Activated naive CD8-positive, alpha-beta T cell treated with anti-CD3 and anti-CD28 coated beads, Interleukin-2, amount 50 U/mL, for 24 hours (primary cell): ENCODE data around the gene LRRC17.

Experiments
- ATAC-seq: fragments of 150-1000 bp; cut with Tn5 transposase; one replicate; pipeline ENCODE4 v1.10.0; 2021
- DNase-seq: peaks from one replicate; pipeline ENCODE4 v3.0.0; 2021
- H3K27ac Mint-ChIP-seq: one replicate; pipeline ENCODE4 v1.8.0; 2021; ENCODE audit warnings: mild to moderate bottlenecking, mixed read lengths
- H3K27me3 Mint-ChIP-seq: one replicate; pipeline ENCODE4 v1.8.0; 2021; ENCODE audit warnings: mixed read lengths
- H3K36me3 Mint-ChIP-seq: one replicate; pipeline ENCODE4 v1.8.0; 2021; ENCODE audit warnings: low read depth, mixed read lengths
- H3K4me1 Mint-ChIP-seq: one replicate; pipeline ENCODE4 v1.8.0; 2021; ENCODE audit warnings: mixed read lengths
- H3K4me3 Mint-ChIP-seq: one replicate; pipeline ENCODE4 v1.8.0; 2021; ENCODE audit warnings: mild to moderate bottlenecking, moderate library complexity, mixed read lengths
- H3K9me3 Mint-ChIP-seq: one replicate; pipeline ENCODE4 v1.8.0; 2021; ENCODE audit warnings: mixed read lengths

LRRC17 gene, protein sequence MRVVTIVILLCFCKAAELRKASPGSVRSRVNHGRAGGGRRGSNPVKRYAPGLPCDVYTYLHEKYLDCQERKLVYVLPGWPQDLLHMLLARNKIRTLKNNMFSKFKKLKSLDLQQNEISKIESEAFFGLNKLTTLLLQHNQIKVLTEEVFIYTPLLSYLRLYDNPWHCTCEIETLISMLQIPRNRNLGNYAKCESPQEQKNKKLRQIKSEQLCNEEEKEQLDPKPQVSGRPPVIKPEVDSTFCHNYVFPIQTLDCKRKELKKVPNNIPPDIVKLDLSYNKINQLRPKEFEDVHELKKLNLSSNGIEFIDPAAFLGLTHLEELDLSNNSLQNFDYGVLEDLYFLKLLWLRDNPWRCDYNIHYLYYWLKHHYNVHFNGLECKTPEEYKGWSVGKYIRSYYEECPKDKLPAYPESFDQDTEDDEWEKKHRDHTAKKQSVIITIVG

DNA sequence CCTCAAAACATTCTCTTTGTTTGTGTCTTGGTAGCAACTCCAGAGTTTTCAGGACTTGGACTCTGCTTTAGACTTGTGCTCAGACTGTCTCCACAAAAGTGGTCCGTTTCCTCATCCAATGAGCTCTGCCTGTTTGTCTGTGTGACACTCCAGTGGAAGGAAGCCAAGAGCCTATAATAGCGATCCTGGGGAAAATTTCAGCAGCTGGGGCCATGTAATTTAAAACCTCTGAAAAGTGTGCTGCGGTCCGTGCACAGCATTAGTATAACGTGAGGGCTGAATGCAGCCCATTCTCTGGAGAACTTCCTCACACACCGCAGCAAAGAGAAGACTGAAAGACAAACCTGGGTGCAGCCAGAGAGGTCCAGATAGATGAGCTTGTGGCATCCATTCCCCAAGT lies at the start of gene LRRC17:
Gene LRRC17 (plus strand): TSS at position 259 of the 400 bp plus-strand sequence. CDS start 20,914 bp downstream, outside the sequence.
- H3K9me3 Mint-ChIP-seq = no peaks in the 10 kb centered on the region
- H3K27ac Mint-ChIP-seq = no peak within 1 kb of the TSS
- no peak within 1 kb of the TSS for H3K4me3 Mint-ChIP-seq
- ATAC-seq (no peak), DNase-seq (no peak)
- H3K4me1 Mint-ChIP-seq = no peaks in the 10 kb centered on the region
- H3K27me3 Mint-ChIP-seq = no peaks in the 10 kb centered on the region
- H3K36me3 Mint-ChIP-seq = no peaks in the 10 kb centered on the region

DNA sequence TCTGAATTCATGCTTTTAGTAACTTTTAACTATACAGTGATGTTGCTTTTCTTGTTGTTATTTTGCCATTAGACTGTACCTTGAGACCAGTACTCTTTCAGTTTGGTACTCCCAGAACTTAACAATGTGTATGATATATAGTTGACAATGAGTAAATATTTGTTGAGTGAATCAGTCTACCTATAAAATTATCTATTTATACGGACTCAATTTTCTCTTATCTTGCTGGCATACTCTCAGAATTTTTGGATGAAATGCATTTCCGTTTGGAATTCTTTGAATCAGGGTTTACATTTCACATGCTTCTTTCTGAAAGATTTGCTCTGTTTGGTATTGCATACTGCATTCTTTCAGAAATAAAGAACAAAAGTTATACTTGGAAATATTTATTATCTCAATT lies 47.8 kb upstream of the LRRC17 start:
- ATAC-seq = no peak
- Mint-ChIP-seq H3K36me3 (no peaks in the 10 kb centered on the region), H3K4me1 (no peaks in the 10 kb centered on the region), H3K27me3 (peaks cover 1% of the 10 kb centered on the region), H3K4me3 (no peak overlapping the region), H3K27ac (no peak overlapping the region), H3K9me3 (no peaks in the 10 kb centered on the region)
- no peak for DNase-seq

DNA sequence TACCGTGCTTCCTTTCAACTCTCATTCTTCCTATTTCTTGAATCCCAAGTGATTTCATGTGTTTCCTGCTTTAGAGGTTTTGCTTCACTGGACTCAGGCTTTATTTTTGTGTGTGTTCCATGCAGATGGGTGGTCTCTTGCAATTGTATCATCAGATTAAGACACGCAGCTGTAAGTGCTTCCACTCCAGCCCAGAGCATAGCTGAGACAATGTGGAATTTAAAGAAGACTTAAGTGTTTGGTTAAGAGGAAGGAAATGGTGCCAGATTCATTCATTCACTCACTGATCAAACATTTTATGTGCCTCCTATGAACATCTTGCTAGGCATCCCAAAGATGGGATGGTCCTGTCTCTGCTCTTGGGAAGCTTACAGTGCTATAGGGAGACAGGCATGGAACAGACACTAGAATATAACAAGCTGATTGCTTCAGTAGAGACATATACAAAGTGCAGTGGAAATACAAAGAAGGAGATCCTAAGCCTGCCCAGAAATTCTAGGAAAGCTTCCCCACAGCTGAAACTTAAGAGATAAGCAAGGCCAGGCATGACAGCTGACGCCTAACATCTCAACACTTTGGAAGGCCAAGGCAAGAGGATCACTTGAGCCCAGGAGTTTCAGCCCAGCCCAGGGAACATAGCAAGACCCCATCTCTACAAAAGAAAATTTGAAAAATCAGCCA lies 46.1 kb upstream of the LRRC17 start:
- Mint-ChIP-seq H3K36me3 (no peaks in the 10 kb centered on the region), H3K27me3 (peaks cover 1% of the 10 kb centered on the region), H3K9me3 (no peaks in the 10 kb centered on the region), H3K4me1 (no peaks in the 10 kb centered on the region), H3K27ac (no peak overlapping the region), H3K4me3 (no peak overlapping the region)
- ATAC-seq = no peak
- no peak for DNase-seq

DNA sequence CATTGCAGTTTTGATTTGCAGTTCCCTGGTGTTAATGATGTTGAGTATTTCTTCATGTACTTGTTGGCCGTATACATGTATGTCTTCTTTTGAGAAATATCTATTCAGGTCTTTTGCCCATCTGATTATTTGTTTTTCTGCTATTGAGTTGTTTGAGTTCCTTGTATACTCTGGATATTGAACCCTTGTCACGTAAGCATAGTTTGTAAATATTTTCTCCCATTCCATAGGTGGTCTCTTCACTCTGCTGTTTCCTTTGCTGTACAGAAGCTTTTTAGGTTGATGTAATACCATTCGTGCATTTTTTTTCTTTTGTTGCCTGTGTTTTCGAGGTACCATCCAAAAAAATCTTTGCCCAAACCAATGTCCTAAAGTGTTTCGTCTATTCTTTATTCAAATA lies 43.6 kb upstream of the LRRC17 start:
- ATAC-seq = no peak
- H3K4me1 Mint-ChIP-seq = peaks cover 16% of the 10 kb centered on the region
- H3K27me3 Mint-ChIP-seq = peaks cover 1% of the 10 kb centered on the region
- no peaks in the 10 kb centered on the region for H3K36me3 Mint-ChIP-seq
- no peaks in the 10 kb centered on the region for H3K9me3 Mint-ChIP-seq
- no peak overlapping the region for H3K4me3 Mint-ChIP-seq
- no peak overlapping the region for H3K27ac Mint-ChIP-seq
- no peak for DNase-seq

DNA sequence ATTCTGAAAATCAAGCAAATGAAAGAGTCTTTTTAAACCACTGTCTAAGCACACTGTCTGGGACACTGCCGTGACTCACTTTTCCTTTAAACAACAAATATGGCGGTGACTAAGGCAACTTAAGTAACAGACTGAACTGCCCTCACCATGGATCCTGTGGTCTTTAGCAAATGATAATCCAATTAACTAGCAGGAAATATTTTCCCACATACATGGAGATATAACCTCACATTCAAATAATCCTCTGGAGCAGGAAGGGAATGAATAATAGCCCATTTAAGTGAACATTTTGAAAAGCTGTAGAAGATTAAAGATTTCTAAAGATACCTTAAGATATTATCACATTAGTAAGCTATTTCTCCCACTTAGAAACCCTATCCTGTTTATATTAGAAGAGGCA lies 40.3 kb upstream of the LRRC17 start:
- no peaks in the 10 kb centered on the region for H3K9me3 Mint-ChIP-seq
- H3K36me3 Mint-ChIP-seq = no peaks in the 10 kb centered on the region
- H3K27me3 Mint-ChIP-seq = peaks cover 1% of the 10 kb centered on the region
- H3K4me1 Mint-ChIP-seq = peaks cover 36% of the 10 kb centered on the region
- H3K27ac Mint-ChIP-seq = no peak overlapping the region
- ATAC-seq (no peak), DNase-seq (no peak)
- H3K4me3 Mint-ChIP-seq = no peak overlapping the region

DNA sequence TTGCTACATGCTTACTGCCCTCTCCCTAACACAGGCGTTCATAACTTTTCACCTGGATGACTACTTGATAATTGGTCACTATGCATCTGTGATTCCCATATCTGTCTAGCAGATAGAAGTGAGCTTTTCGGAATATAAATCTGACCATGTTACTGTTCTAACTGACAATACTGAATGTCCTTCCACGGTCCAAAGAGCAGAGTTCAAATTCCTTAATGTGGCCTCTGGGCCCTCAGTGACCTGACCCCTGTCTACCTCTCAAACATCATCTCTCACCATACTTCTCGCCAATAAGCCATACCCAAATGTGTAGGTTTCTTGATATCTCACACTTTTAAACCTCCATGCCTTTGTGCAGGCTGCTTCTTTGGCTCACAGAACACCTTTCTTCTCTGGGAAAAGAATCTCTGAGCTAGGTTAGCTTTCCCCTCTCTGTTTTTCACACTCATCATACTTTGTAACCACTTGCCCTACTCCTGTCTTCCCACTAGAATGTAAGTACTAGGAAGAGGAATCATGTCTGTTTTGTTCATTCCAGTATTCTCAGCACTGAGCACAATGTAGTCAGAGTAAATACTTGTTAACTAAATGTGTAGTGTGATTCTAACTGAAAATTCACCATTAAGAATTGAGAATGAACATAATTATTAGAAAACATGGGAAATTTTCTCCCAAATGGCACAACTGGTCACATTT lies 39.2 kb upstream of the LRRC17 start:
- Mint-ChIP-seq H3K27me3 (no peaks in the 10 kb centered on the region), H3K36me3 (no peaks in the 10 kb centered on the region), H3K4me3 (no peak overlapping the region), H3K9me3 (no peaks in the 10 kb centered on the region), H3K27ac (no peak overlapping the region), H3K4me1 (peaks cover 36% of the 10 kb centered on the region)
- ATAC-seq = no peak
- no peak for DNase-seq

DNA sequence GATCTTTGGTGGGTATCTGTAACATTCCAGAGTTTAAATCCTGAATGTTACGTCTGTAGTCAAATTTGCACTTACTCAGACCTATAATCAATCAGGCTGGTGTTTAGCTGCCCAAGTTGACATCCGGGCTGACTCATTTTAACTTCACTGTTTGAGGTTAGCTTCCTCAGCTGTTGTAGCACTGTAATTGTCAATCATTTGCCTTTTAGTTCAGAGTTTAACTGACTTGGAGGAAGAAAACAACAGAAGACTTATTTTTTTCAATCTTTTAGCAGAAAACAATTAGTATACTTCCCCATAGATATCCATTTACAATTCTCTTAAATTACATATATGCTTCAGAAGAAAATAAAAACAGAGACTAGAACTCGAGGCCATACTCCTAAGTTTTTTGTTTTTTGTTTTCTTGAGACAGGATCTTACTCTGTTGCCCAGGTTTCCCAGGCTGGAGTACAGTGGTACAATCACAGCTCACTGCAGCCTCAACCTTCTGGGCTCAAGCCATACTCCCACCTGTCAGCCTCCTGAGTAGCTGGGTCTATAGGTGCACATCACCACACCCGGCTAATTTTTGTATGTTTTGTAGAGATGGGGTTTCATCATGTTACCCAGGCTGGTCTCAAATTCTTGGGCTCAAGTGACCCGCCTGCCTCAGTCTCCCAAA lies 38.5 kb upstream of the LRRC17 start:
- peaks cover 36% of the 10 kb centered on the region for H3K4me1 Mint-ChIP-seq
- DNase-seq = no peak

DNA sequence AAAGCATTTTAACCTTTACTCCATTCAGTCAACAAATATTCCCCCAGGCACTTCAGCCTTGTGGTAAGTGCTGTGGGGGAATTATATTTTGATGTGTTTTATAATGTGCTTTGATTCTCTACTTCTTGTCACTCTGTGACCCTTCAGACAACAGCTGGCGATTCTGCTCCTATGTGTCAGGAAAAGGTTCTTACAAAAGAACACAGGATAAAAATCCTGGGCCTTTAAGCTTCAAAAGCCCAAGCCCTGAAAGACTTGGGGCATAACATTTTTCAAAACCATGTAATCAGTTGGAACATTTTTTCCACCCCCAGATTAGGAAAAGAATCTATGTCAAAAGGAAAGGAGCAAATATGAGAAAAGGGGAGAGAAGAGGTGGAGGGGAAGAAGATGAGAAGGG lies 37.8 kb upstream of the LRRC17 start:
- H3K4me1 Mint-ChIP-seq = peaks cover 36% of the 10 kb centered on the region
- DNase-seq (no peak), ATAC-seq (no peak)
- no peaks in the 10 kb centered on the region for H3K27me3 Mint-ChIP-seq
- no peak overlapping the region for H3K4me3 Mint-ChIP-seq
- H3K27ac Mint-ChIP-seq = no peak overlapping the region
- H3K36me3 Mint-ChIP-seq = no peaks in the 10 kb centered on the region
- H3K9me3 Mint-ChIP-seq = no peaks in the 10 kb centered on the region

More for the DNA sequence above, 38.5 kb upstream of the LRRC17 start:
- peak; percentile 79 for ATAC-seq
- no peaks in the 10 kb centered on the region for H3K36me3 Mint-ChIP-seq
- no peak overlapping the region for H3K27ac Mint-ChIP-seq
- no peak overlapping the region for H3K4me3 Mint-ChIP-seq
- no peaks in the 10 kb centered on the region for H3K27me3 Mint-ChIP-seq
- H3K9me3 Mint-ChIP-seq = no peaks in the 10 kb centered on the region

DNA sequence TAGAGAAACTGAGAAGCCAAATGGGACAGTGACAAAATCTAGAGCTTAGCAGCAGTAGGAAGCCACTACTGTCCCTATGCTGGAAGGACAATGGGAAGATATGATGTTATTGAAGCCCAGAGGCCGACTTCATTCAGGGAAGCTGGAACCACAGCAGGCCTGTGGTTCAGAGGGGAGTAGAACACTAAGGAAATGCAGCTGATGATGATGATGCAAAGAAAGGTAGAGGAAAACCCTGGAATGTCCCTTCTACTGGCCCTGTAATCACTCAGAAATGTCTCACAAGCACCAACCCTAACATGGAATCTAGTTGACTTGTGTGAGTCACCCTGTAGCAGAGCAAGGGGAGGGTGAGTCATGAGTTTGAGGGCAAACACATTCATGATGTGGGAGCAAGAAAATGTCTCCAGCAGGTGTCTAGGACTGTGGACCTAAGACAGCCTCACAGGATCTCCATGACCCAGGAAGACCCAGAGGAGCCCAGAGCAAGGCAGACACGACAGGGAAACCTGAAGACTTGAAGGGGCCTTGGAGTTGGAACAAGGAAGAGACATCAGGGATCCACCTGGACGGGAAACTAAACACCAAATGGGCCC lies 37.0 kb upstream of the LRRC17 start:
- ATAC-seq = peak; percentile 98
- DNase-seq = peak; percentile 23
- H3K36me3 Mint-ChIP-seq = no peaks in the 10 kb centered on the region
- H3K4me1 Mint-ChIP-seq = peaks cover 36% of the 10 kb centered on the region
- no peaks in the 10 kb centered on the region for H3K27me3 Mint-ChIP-seq
- H3K4me3 Mint-ChIP-seq = no peak overlapping the region
- no peak overlapping the region for H3K27ac Mint-ChIP-seq
- no peaks in the 10 kb centered on the region for H3K9me3 Mint-ChIP-seq

DNA sequence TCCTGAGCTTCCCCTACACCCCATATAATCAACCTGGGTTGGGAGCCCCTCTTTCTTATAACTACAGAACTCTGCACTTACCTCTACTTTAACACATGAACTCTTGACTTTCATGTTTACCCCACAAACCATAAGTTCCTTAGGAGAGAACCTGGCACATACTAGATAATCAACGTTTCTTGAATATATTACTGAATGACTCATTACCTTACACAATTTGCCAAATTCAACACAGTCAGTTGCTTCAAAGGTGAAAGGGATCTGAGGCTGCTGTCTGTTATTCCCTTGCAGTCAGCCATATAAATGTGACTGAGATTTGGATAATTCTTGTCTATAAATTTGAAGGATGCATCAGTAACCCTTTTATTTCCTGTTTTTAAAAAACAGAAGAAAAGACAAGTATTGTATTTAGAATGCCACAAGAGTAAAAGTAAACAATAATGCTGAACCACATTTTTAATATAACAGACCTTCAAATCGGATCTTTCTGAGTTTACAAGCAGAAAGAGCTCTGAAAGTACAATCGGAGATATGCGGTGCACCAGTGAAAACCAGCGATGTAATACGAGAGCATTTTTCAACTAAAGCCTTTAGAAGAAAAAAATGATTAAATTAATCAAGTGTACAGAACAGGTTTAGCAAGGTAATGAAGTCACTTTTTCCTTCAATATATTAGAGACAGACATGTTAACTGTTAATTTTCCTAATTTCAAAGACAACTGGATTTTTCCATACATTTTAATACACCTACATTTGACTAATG lies 29.5 kb upstream of the LRRC17 start:
- DNase-seq (no peak), ATAC-seq (no peak)
- Mint-ChIP-seq H3K27ac (no peak overlapping the region), H3K27me3 (no peaks in the 10 kb centered on the region), H3K36me3 (no peaks in the 10 kb centered on the region), H3K4me1 (no peaks in the 10 kb centered on the region), H3K4me3 (no peak overlapping the region), H3K9me3 (no peaks in the 10 kb centered on the region)

DNA sequence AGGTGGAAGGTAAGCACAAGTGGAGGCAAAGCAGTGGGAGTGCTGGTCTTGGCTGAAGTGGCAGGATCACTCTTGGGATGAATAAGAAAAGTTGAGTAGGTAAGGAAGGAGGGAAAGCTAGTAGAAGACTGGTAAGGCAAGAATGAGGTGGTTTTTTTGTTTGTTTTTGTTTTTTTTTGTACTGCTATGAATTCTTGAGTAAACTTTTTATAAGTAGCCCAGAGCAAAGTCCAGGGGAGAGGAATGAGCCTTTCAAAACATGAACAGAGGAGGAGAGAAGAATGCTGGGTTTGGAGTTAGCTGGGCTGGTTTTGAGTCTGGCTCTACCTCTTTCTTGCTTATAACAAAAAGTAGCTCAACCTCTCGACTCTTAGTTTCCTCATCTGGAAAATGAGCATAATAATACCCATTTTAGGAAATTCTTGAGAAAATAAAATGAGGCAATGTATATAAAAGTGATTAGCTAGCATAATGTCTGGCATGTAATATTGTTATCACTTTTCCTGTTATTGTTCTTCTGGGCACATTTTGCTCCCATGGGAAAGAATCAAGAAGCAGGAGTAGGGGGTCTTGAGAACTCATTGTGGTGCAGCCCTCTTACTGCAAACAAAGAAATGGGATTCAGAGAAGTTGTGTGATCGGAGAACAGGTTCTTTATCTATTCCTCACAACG lies 24.1 kb upstream of the LRRC17 start:
- no peak for DNase-seq
- Mint-ChIP-seq H3K27me3 (no peaks in the 10 kb centered on the region), H3K4me3 (no peak overlapping the region), H3K4me1 (no peaks in the 10 kb centered on the region), H3K9me3 (no peaks in the 10 kb centered on the region), H3K36me3 (no peaks in the 10 kb centered on the region), H3K27ac (no peak overlapping the region)
- no peak for ATAC-seq

DNA sequence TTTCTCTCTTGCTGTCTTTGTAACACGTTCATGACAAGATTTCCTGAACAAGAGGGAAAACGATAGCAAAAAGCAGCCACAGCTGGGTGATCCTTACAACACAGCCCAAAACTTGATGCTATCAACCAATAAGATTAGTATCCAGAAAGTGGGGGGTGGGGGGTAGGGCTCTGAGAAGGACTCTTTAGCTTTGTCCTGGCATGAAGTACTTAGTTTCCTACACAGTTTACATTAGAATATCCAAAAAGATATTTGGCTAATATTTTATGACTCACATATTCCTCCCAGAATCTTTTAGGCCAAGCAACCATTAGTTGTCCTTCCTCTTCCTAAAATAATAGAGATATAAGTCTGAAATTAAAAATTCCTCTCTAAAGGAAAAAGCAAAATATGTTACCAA lies 22.9 kb upstream of the LRRC17 start:
- H3K36me3 Mint-ChIP-seq = no peaks in the 10 kb centered on the region
- no peak for DNase-seq
- no peak overlapping the region for H3K27ac Mint-ChIP-seq
- no peak overlapping the region for H3K4me3 Mint-ChIP-seq
- H3K9me3 Mint-ChIP-seq = no peaks in the 10 kb centered on the region
- ATAC-seq = no peak
- no peaks in the 10 kb centered on the region for H3K4me1 Mint-ChIP-seq
- H3K27me3 Mint-ChIP-seq = no peaks in the 10 kb centered on the region

DNA sequence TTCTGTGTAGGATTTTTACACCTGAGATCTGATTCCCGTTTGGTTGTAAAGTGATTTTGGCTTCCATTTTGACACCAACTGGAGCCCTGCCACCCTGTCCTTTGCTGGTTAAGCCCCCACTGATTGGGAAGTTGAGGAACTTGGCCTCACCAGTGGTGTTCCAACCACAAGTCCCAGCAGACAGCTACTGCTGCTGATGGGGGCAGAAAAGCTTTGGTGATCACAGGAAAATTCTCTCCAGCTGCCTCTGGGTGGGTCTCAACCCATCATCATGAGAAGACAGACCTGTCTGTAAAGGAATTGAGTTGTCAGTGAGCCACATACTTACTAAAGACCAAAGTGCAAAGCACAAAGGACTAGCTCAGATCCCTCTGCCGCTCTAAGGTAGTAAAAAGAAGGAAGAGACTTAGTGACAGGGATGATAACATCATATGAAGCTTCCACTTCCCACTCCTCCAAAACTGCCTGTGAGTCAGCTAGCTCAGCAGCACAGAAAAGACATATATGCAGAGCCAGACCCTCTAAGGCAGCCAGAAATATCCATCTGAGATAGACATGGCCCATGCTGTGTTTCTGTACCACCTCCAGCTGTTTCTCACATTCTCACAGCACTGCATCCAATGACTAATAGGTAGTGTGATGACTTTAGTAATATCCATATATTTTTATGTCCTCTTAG lies 22.4 kb upstream of the LRRC17 start:
- Mint-ChIP-seq H3K36me3 (no peaks in the 10 kb centered on the region), H3K9me3 (no peaks in the 10 kb centered on the region), H3K27me3 (no peaks in the 10 kb centered on the region), H3K4me3 (no peak overlapping the region), H3K4me1 (no peaks in the 10 kb centered on the region), H3K27ac (no peak overlapping the region)
- DNase-seq (no peak), ATAC-seq (no peak)
